HG03460 (cell line): ENCODE results near the gene USP46.

ENCODE experiments used
- ATAC-seq: cut with Tn5 transposase; IDR thresholded peaks from one replicate; pipeline ENCODE4 v1.9.1; 2021; ENCODE audit not compliant: unreplicated experiment

USP46 gene

DNA sequence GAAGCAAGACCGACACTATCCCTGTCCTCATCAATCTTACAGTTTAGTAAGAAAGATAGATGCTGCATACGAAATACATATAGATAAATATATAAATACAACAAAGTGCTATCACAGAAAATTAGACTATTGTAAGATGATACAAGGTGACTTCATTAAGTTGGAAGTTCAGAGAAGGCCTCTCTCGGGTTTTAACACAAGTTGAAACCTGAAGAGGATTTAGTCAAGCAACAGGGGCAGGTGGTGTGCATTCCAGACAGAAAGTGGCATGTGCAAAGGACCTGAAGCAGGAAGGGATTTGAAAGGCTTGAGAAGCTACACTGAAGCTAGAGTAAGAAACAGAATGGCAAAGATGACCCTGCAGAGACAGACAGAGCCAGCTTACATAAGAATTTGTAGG lies 36.5 kb downstream of the USP46 start:
- no peak for ATAC-seq

DNA sequence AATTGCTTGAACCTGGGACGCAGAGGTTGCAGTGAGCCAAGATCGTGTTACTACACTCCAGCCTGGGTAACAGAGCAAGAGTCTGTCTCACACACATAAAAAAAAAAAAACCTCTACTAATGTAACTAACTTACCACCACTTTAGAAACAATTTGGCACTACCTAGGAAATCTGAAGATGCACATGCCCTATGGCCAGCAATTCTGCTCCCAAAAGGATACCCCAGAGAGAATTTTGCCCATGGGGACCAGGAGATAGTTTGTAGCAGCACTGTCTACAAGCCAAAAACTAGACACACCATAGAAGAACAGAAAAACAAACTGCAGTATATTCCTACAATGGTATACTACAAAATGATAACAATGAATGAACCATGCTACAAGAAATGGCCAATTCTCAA lies 37.5 kb downstream of the USP46 start:
- ATAC-seq, result no peak

DNA sequence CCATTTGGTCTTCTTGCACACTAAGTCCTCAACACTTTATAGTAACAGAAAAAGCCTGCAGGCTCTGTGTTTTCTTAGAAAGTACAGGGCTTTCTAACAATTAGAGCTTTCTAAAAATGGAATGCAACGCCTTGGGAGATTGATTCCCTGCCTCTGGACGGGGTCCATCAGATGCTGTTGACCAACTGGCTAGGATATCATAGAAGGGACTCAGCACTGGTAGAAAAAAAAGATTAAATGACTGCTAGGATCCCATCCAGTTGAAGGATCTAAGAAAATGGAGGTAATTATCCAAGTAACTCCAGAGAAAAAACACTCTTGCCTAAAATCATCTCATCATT lies 39.5 kb downstream of the USP46 start:
- ATAC-seq, result no peak

DNA sequence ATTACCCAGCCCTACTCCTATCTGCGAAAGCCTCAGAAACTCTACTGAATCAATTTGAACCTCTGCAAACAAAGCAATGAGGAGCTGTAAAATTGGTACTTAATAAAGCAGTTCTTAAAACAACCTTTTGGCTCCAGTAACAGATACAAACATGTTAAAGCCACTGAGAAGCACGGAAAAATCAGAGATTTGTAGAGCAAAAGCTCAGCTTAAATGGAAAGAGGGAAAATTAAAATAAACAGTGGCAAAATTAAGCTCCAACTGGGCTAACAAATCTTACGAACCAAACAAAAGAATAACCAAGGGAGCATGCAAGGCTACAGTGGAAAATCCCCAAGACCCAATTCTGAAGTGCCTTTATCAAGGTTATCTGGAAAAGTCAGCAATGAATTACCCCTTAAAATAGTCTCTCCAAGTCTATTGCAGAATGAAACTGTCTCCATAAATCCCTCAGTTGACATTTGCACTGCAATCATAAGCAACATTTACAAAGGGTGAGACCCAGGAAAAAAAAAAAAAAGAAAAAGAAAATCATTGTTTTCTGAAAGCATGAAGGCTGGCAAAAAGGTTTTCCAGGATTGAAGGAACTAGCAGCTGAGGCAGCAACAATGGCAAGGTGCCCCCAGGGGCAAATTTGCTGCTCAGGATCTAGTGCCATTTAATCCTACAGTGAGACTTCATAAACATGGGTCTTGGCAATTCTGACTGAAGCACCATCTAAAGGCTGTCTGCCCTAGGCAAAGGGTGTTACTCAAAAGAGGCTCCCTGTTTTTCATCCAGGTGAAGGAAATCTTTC lies 40.1 kb downstream of the USP46 start:
- no peak for ATAC-seq

DNA sequence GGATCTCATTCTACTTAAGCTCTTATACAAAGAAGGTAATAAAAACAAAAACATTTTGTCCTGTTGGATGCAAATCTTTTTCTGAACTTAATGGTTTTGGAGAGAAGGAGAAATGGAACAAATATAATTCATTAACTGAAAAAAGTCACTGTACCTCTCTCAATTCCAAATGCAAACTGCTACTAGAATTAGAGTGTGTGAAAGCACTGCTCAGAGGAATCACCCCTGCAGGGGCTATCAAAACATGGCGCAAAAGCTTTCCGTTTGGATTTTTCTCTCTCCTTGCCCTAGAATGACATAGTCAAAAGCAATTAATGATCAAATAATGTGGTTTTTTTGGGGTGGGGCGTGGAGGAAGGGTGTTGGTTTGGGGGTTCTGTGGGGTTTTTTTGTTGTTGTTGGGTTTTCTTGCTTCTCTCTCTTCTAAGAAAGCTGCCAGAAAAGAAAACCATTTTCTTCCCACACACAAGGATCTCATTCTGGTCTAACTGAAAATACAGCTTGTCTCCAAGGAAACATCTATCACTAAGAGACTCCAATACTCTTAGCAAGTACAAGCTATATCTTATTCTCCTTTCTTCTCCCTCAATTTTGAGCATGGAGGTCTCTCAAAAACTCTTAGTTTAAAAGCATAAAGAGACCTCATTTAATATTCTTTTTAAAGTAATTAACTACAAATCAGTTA lies 41.6 kb downstream of the USP46 start:
- no peak for ATAC-seq

DNA sequence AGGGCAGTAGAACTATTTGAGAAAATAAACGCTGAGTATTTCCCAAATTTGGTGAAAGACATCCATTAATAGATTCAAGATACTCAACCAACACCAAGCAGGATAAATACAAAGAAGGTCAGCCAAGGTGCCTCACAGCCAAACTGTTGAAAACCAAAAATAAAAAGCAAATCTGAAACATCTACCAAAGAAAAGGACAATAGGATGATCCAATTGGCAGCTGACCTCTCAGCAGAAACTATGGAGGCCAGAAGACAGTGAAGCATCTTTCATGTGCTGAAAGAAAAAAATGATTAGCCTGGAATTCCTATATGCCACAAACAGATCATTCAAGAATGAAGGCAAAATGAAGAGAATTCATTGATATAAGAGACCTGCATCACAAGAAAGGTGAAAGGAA lies 44.9 kb downstream of the USP46 start:
- ATAC-seq, result no peak

DNA sequence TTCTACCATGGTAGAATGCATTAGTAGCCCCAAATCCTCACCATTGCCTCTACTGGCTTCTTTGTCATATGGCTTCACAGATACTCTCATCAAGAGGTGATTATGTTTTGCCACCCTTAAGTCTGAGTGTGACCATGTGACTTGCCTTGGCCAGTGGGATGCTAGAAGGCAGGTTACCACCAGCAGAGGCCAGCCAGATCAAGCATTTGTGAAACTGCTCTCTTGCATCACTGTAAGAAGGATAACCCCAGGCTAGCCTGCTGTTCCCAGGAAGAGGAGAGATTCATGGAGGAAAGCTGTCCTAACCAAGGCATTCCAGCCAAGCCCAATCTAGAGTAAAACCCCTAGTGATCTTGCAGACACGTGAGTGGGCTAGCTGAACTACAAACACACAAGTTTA lies 46.8 kb downstream of the USP46 start:
- no peak for ATAC-seq

DNA sequence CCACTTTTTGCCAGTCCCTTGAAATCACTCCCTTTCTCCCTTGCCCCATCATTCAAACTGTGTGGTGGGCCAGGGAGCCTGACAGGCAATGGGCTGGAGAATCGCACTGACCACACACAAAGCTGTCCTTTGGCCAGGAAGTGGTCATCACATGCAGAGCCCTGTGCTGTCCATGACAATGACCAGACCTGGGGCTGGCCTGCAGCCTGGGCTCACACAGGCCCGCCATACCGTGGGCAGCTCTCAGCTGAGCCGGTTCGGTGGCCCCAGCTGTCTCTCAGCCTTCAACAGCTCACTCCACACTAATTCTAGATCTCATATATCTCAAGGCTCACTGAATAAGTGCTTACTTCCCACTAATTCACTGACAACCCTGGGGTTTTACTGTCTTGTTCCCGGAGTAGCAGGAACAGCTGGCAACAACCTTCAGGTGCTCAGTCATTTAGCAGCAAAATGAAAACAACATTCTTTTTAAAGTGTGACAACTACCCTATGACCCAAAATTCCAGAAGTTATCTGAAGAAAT lies 48.0 kb downstream of the USP46 start:
- no peak for ATAC-seq

DNA sequence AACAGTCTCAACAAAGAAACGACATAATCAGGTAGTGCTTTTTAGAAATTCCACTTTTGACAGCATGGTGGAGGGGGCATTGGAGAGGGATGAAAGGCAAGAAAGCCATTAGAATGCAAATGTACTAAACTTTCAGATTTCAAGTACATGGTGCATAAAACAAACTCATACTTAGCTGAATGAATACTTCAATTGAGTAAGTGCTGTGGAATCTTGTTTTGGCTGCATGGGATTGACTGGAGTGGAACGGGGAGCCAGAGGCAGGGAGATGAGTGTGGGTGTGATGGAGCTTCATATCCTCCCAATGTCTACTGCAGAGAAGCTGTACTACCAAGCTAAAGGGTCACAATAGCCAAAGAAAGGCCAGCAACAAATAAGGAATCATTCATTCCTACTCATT lies 52.4 kb downstream of the USP46 start:
- no peak for ATAC-seq

DNA sequence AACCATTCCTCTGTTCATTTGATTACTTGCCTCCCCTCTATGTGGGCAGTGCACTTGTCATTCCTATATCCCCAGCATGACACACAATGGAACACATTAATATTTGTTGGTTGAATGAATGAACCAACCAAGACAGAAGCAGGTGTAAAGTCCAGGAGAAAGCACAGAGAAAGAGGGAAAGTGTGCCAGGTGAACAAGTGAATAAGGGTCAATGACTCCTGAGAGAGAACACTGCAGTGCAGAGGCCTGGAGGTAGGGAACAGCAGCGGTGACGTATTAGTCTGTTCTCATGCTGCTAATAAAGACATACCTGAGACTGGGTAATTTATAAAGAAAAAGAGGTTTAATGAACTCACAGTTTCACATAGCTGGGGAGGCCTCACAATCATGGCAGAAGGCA lies 53.1 kb downstream of the USP46 start:
- ATAC-seq, result no peak

DNA sequence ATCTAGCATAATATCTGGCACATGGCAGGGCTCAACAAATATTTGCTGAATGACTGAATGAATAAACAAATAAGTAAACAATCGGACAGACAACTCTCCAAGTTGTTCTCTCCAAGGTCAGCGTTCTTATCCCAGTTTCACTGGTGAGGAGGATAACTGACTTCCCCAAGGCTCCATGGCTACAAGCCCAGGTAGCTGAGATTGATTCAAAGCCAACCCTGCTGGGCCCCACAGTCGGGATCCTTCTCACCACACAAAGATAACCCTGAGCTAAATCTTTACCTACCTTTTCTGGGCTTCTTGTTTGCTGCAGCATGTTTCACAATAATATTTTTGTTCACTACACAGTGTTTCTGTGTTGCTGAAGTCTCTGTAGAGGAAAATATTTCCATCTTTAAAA lies 54.9 kb downstream of the USP46 start:
- ATAC-seq, result no peak

DNA sequence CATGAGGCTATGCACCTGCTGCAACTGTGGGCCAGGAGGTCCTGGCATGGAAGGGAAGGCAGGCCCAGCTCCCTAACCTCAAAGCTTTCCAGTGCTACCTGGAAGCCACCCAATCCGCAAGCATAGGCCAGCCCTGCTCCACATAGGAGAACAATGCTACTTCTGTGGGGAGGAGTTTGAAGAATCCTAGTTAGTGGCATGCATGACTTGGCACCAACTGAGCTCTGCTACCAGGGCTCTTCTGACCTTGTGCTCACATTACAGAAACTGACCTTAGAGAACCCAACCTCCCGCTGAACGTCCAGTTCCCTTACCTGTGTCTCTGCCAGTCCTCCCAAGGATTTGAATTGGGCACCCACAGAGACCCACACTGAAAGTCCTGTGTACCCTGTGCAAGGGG lies 58.8 kb downstream of the USP46 start:
- ATAC-seq, result no peak

DNA sequence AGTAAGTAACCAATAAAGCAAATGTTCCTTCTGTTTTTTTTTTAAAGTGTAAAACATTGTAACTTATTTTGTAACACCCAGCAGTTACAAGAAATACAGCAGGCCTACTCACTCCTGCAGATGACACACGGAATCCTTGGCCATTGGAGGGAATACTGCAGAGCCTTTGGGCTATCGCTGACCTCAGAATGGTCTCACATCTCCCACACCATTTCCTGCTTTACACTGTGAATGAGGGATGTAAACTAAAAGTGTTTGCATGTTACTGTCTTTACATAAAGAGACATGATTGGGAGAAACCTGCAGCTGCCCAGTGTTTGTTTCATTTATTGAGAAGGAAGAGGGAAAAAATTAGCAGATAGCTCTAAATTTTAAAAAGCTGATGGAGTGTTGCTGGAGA lies 64.1 kb downstream of the USP46 start:
- no peak for ATAC-seq

DNA sequence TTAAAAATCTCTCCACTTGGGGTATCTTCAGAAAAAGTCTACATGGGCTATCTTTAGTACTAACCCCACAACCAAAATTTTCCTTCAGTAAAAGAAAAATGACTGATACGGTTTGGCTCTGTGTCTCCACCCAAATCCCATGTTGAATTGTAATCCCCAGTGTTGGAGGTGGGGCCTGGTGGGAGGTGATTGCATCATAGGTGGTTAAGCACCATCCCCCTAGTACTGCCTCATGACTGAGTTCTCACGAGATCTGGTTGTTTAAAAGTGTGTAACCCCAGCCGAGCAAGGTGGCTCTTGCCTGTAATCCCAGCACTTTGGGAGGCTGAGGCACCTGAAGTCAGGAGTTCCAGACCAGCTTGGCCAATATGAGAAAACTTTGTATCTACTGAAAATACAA lies 66.8 kb downstream of the USP46 start:
- ATAC-seq, result no peak

DNA sequence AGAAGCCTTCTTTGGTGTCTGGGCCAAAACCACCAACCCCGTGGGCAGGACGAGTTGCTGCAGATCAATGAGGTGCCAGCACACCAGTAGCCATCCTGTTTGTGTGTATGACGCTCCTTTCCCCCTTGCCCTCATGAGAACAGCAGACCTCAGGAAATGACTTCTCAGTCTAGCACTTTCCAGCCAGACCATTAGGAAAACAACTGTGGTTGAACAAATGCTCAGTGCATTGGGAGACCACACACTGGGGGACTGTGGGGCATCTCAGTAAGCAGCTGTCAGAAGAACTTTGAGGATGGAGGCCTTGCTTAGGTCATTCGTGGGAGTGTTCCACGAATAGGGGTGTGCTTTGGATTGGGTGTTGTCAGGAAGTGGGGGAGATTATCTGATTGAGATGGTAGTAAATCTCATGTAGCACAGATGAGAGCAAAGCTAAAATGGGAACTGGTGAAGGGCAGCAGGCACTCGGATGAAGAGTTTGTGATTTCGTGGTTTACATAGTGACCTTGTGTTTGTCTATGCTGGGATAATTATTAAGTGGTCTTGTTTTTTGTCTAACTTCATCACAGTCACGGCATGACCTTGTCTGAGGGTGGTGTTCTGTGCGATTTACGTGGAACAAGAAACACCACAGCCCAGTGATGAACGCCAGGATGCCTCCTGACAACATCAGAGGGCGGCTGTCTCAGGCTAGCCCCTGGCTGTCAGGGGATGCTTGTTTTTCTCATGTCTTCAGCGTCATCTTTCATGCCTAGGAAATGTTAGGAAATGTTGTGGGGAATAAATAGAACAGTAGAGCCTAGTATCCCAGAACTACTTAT lies 70.1 kb downstream of the USP46 start:
- ATAC-seq, result no peak

DNA sequence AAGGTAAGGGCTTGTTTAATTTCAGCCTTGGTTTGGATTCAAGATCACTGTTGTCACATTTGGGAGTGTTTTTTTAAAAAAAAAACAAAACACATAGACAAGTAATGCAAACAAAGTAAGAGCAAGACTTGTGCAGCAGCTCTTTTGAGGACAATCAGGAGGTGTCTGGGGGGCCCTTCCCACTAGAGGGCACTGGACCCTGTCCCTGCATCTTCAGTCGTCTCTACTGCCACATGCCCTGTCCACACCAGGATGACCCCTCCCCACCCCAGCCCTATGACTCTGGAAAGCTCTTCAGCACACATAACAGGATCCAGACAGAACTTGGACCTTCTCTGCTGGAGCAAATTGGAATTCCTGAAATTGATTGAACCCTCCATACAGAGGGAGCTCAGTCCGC lies 71.0 kb downstream of the USP46 start:
- ATAC-seq, result no peak

DNA sequence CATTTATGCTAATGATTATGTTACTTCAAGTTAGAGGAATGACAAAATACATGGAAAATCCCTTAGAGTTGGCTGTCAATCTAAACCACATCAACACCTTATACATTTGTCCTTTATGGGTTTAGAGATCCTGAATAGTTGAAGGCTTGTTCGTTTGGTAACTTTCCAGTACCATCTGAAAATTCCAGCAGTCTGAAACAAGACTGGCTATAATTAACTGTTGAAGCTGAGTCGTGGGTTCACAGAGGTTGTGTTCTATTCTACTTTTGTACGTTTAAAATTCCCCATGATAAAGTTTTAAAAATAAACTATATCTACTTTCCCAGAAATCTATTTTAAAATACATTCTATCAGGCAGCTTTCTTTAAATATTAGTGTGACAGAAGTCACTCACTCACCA lies 73.0 kb downstream of the USP46 start:
- ATAC-seq, result no peak

DNA sequence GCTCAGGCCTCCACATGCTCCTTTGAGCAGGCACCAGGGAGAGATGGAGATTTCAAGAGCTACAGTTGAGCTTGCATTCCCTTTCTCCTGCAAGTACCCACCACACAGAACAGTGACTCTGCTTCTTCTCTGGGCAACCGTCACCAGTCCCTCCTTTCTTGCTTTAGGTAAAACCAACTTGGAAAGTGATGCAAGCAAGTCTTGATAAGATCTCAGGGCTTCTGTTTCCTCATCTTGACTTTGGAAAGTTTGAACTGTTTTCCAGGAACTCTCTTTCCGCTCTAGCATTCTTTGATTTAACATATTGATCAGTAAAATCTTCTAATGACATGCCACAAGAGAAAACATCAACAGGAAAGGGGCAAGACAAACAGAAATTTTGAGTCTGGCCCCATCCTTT lies 73.7 kb downstream of the USP46 start:
- no peak for ATAC-seq

DNA sequence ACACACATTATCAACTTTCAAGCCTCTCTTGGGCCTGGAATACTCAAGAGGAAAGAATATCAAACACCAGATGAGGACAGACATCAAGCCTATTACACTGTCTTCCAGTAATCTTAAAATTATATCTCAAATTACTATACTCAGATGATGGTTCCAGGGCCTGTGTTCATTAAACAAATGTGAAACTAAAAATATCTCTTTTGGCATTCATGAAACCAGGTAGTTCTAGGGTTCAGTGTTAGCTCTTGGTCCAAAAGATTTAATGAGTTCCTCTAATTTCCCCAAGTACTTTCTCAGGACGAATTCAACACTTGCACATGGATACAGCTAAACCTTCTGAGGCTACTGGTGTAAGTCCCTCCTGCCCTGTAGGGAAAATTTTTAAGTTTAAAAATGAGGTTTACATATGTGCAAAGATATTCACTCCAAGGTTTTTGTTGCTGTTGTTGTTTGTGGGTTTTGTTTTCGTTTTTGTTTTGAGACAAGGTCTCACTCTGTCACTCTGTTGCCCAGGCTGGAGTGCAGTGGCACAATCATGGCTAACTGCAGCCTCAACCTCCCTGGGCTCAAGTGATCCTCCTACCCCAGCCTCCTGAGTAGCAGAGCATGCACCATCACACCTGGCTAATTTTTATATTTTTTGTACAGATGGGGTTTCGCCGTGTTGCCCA lies 79.4 kb downstream of the USP46 start:
- ATAC-seq, result no peak

DNA sequence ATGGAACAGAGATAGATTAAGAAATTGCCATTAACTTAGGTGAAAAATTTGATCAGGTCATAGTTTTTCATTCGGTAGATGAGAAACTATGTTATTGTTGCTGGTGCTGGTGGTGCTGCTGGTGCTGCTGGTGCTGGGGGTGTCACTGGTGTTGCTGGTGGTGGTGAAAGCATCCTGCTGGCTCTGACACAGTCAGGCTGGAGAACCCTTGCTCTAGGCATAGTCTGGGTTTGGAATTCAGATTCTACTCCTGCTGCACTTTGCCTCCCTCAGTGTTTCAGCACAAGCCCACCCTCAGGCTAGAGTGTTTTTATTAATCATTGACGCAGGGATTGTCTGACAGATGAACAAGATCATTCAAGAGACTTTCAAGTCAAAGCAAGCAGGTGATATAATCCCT lies 80.2 kb downstream of the USP46 start:
- ATAC-seq, result no peak

DNA sequence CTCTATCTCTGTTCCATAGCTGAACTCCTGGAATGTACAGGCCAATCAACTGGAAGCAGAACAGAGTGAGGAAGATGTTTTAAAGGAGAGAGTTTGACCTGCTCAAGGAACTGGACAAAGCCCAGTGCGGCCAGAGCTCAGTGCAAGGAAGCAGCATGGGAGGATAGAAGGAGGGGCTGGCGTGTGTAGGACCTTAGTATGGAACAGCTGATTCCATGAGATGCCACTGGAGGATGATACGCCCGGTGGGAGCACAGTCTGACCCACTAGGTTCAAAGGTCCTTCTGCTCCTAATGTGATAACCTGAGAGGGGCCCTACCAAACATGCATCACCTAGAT lies 81.5 kb downstream of the USP46 start:
- no peak for ATAC-seq
